Measurements from ENCODE around the gene DENND5A. TPM values are rescaled to one million over a fixed set of nuclear protein-coding genes. Genes with fewer than 3 reads are reported as not detected.
"Not testable (repeated sequence)": the region's sequence is repeated elsewhere in the genome, so short reads cannot be mapped to it uniquely, and the experiment has no call there.

Gene DENND5A
- total RNA-seq, 1 donor from 2014 or later = 105 TPM

- no peak for DNase-seq (ENCODE audit: missing footprints)
- ATAC-seq = no peak
Measured at GRCh38 chr11:9225748-9226298, 39.3 kb downstream of the DENND5A start.

GRCh38 chr11:9222654-9223053 lies 42.5 kb downstream of the DENND5A start:
- no peak for ATAC-seq
- intact Hi-C loops (cut with DNase I) = no loop called here
- DNase-seq (ENCODE audit: missing footprints) = no peak

More at GRCh38 chr11:9225748-9226298, 39.3 kb downstream of the DENND5A start:
- intact Hi-C loops (cut with DNase I) = no loop called here

GRCh38 chr11:9220853-9221252 lies 44.3 kb downstream of the DENND5A start:
- intact Hi-C loops (cut with DNase I); DNase-seq (ENCODE audit: missing footprints); ATAC-seq: not testable (repeated sequence)

- intact Hi-C loops (cut with DNase I) = no loop called here
- no peak for DNase-seq (ENCODE audit: missing footprints)
- ATAC-seq = peak; percentile 59
Measured at GRCh38 chr11:9219572-9219971, 45.6 kb downstream of the DENND5A start.

GRCh38 chr11:9219115-9219514 lies 46.0 kb downstream of the DENND5A start:
- intact Hi-C loops (cut with DNase I) = no loop called here
- ATAC-seq (peak; percentile 69), DNase-seq (ENCODE audit: missing footprints) (no peak)

GRCh38 chr11:9214765-9215164 lies 50.4 kb downstream of the DENND5A start:
- DNase-seq (ENCODE audit: missing footprints) = no peak
- intact Hi-C loops (cut with DNase I) = loop anchor here (5.0 kb wide), 1 partner anchor 48 kb away; no protein-coding TSS in a partner anchor
- ATAC-seq = no peak

- no peak for DNase-seq (ENCODE audit: missing footprints)
- intact Hi-C loops (cut with DNase I) = loop anchor here (5.0 kb wide), 1 partner anchor 51 kb away; no protein-coding TSS in a partner anchor
- no peak for ATAC-seq
Measured at GRCh38 chr11:9211322-9211721, 53.8 kb downstream of the DENND5A start.

GRCh38 chr11:9210922-9211320 lies 54.2 kb downstream of the DENND5A start:
- intact Hi-C loops (cut with DNase I) = loop anchor here (5.0 kb wide), 1 partner anchor 51 kb away; no protein-coding TSS in a partner anchor
- ATAC-seq (no peak), DNase-seq (ENCODE audit: missing footprints) (no peak)

- intact Hi-C loops (cut with DNase I) = loop anchor here (5.0 kb wide), 1 partner anchor 52 kb away; no protein-coding TSS in a partner anchor
- ATAC-seq (no peak), DNase-seq (ENCODE audit: missing footprints) (no peak)
Measured at GRCh38 chr11:9210224-9210921, 54.8 kb downstream of the DENND5A start.

GRCh38 chr11:9209604-9210003 lies 55.5 kb downstream of the DENND5A start:
- ATAC-seq; DNase-seq (ENCODE audit: missing footprints): not testable (repeated sequence)
- intact Hi-C loops (cut with DNase I) = loop anchor here (5.0 to 10.0 kb wide), 2 partner anchors 53 to 175 kb away; partner anchors contain the start of gene IPO7

- intact Hi-C loops (cut with DNase I) = loop anchor here (10.0 kb wide), 1 partner anchor 176 kb away; the partner anchor contains the start of gene IPO7
- ATAC-seq (no peak), DNase-seq (ENCODE audit: missing footprints) (no peak)
Measured at GRCh38 chr11:9208726-9209501, 56.2 kb downstream of the DENND5A start.

GRCh38 chr11:9207229-9207628 lies 57.9 kb downstream of the DENND5A start:
- DNase-seq (ENCODE audit: missing footprints) (no peak), ATAC-seq (no peak)
- intact Hi-C loops (cut with DNase I) = loop anchor here (10.0 kb wide), 1 partner anchor 178 kb away; the partner anchor contains the start of gene IPO7

- intact Hi-C loops (cut with DNase I) = loop anchor here (10.0 kb wide), 1 partner anchor 178 kb away; the partner anchor contains the start of gene IPO7
- ATAC-seq (no peak), DNase-seq (ENCODE audit: missing footprints) (no peak)
Measured at GRCh38 chr11:9206496-9206895, 58.7 kb downstream of the DENND5A start.

GRCh38 chr11:9203691-9204311 lies 61.3 kb downstream of the DENND5A start:
- ATAC-seq (peak; percentile 47), DNase-seq (ENCODE audit: missing footprints) (no peak)
- intact Hi-C loops (cut with DNase I) = loop anchor here (10.0 kb wide), 1 partner anchor 181 kb away; the partner anchor contains the start of gene IPO7

- DNase-seq (ENCODE audit: missing footprints) (no peak), ATAC-seq (no peak)
- intact Hi-C loops (cut with DNase I) = loop anchor here (10.0 kb wide), 1 partner anchor 183 kb away; the partner anchor contains the start of gene IPO7
Measured at GRCh38 chr11:9201372-9202162, 63.6 kb downstream of the DENND5A start.

GRCh38 chr11:9200471-9200870 lies 64.7 kb downstream of the DENND5A start:
- intact Hi-C loops (cut with DNase I) = loop anchor here (10.0 kb wide), 1 partner anchor 184 kb away; the partner anchor contains the start of gene IPO7
- DNase-seq (ENCODE audit: missing footprints) (no peak), ATAC-seq (peak; percentile 57)

GRCh38 chr11:9193316-9193715 lies 71.8 kb downstream of the DENND5A start:
- DNase-seq (ENCODE audit: missing footprints) (no peak), ATAC-seq (no peak)
- intact Hi-C loops (cut with DNase I) = no loop called here

- intact Hi-C loops (cut with DNase I) = no loop called here
- no peak for DNase-seq (ENCODE audit: missing footprints)
- no peak for ATAC-seq
Measured at GRCh38 chr11:9192561-9192960, 72.6 kb downstream of the DENND5A start.

Data from Right ventricle myocardium inferior (tissue), 1 donor.